WTC11 (cell line): ENCODE data around the gene PVALEF. TPM values are rescaled to one million over a fixed set of nuclear protein-coding genes. Genes with fewer than 3 reads are reported as not detected.

ENCODE experiments used
- ATAC-seq: fragments of 200-7000 bp; cut with Tn5 transposase; 2 replicates; pipeline ENCODE4 v1.10.0; 2021; ENCODE audit warnings: mild to moderate bottlenecking, moderate library complexity
- CTCF ChIA-PET: fragments of 300-600 bp; sonication (Branson Sonifier 250); formaldehyde crosslinking; loops from one replicate; lab custom pipeline; 2021; ENCODE audit warnings: antibody characterized with exemption; lab: Charles Lee
- POLR2A ChIA-PET: fragments of 350-600 bp; sonication (Branson Sonifier 250); formaldehyde crosslinking; loops from one replicate; lab custom pipeline; 2021; ENCODE audit warnings: antibody characterized with exemption; lab: Charles Lee
- DNase-seq: peaks from one replicate; pipeline ENCODE4 v3.0.0; 2021; ENCODE audit warnings: low spot score
- H3K27ac Mint-ChIP-seq: 2 replicates; pipeline ENCODE4 v1.8.0; 2021; ENCODE audit warnings: mixed read lengths
- H3K27me3 Mint-ChIP-seq: 2 replicates; pipeline ENCODE4 v1.8.0; 2021; ENCODE audit warnings: low read depth, mild to moderate bottlenecking, moderate library complexity, mixed read lengths
- H3K36me3 Mint-ChIP-seq: 2 replicates; pipeline ENCODE4 v1.8.0; 2021; ENCODE audit warnings: mixed read lengths
- H3K4me1 Mint-ChIP-seq: 2 replicates; pipeline ENCODE4 v1.8.0; 2022; ENCODE audit warnings: mixed read lengths
- H3K4me3 Mint-ChIP-seq: 2 replicates; pipeline ENCODE4 v1.8.0; 2021; ENCODE audit warnings: mild to moderate bottlenecking, moderate library complexity, mixed read lengths
- H3K9me3 Mint-ChIP-seq: 2 replicates; pipeline ENCODE4 v1.8.0; 2021; ENCODE audit warnings: mixed read lengths
- CBFB ChIP-seq: sonication (generic); formaldehyde crosslinking; IDR thresholded peaks from 2 replicates; pipeline ENCODE4 v1.8.1; 2022; ENCODE audit warnings: mild to moderate bottlenecking, low read depth, missing genetic modification reagents
- GABPB1 ChIP-seq: sonication (generic); formaldehyde crosslinking; IDR thresholded peaks from 2 replicates; pipeline ENCODE4 v1.8.1; 2023; ENCODE audit warnings: mild to moderate bottlenecking, missing genetic modification reagents
- HMGA2 ChIP-seq: fragments of 250-450 bp; sonication (Bioruptor Pico); IDR thresholded peaks from 2 replicates; pipeline ENCODE4 v1.4.0; 2021; ENCODE audit warnings: mild to moderate bottlenecking, moderate library complexity
- HMGXB4 ChIP-seq: sonication (generic); formaldehyde crosslinking; IDR thresholded peaks from 2 replicates; pipeline ENCODE4 v1.8.1; 2023; ENCODE audit warnings: mild to moderate bottlenecking, moderate library complexity, missing genetic modification reagents
- KAT7 ChIP-seq: sonication (generic); formaldehyde crosslinking; IDR thresholded peaks from 2 replicates; pipeline ENCODE4 v1.8.1; 2023; ENCODE audit warnings: missing genetic modification reagents, mild to moderate bottlenecking, borderline replicate concordance
- MXD4 ChIP-seq: fragments of 250-450 bp; sonication (Bioruptor Pico); IDR thresholded peaks from 2 replicates; pipeline ENCODE4 v1.8.0; 2021; ENCODE audit warnings: mild to moderate bottlenecking, moderate library complexity, borderline replicate concordance
- MYBL2 ChIP-seq: sonication (generic); formaldehyde crosslinking; IDR thresholded peaks from 2 replicates; pipeline ENCODE4 v1.8.1; 2023; ENCODE audit warnings: mild to moderate bottlenecking, moderate library complexity, missing genetic modification reagents
- NFATC4 ChIP-seq: fragments of 250-450 bp; sonication (Bioruptor Pico); IDR thresholded peaks from 2 replicates; pipeline ENCODE4 v1.9.0; 2021; ENCODE audit warnings: mild to moderate bottlenecking
- NFE2L1 ChIP-seq: sonication (generic); formaldehyde crosslinking; IDR thresholded peaks from 2 replicates; pipeline ENCODE4 v1.8.1; 2023; ENCODE audit warnings: missing genetic modification reagents
- NR2C2 ChIP-seq: sonication (generic); formaldehyde crosslinking; IDR thresholded peaks from 2 replicates; pipeline ENCODE4 v1.8.0; 2022; ENCODE audit warnings: mild to moderate bottlenecking, missing genetic modification reagents
- NR3C1 ChIP-seq: sonication (generic); formaldehyde crosslinking; conservative IDR thresholded peaks from 2 replicates; pipeline ENCODE4 v1.8.1; 2023; ENCODE audit warnings: low read depth, mild to moderate bottlenecking, missing genetic modification reagents
- OVOL2 ChIP-seq: fragments of 250-450 bp; sonication (Bioruptor Pico); IDR thresholded peaks from 2 replicates; pipeline ENCODE4 v1.9.0; 2021; ENCODE audit warnings: mild to moderate bottlenecking, borderline replicate concordance
- RELA ChIP-seq: sonication (generic); formaldehyde crosslinking; IDR thresholded peaks from 2 replicates; pipeline ENCODE4 v1.8.1; 2022; ENCODE audit warnings: missing genetic modification reagents, mild to moderate bottlenecking, borderline replicate concordance
- SMAD3 ChIP-seq: sonication (generic); formaldehyde crosslinking; IDR thresholded peaks from 2 replicates; pipeline ENCODE4 v1.8.0; 2022; ENCODE audit warnings: missing genetic modification reagents, mild to moderate bottlenecking, borderline replicate concordance
- TCF7 ChIP-seq: sonication (generic); formaldehyde crosslinking; IDR thresholded peaks from 2 replicates; pipeline ENCODE4 v1.8.0; 2022; ENCODE audit warnings: mild to moderate bottlenecking, low read depth, missing genetic modification reagents, moderate library complexity
- ZBTB21 ChIP-seq: sonication (generic); formaldehyde crosslinking; IDR thresholded peaks from 2 replicates; pipeline ENCODE4 v1.8.1; 2023; ENCODE audit warnings: mild to moderate bottlenecking, missing genetic modification reagents, borderline replicate concordance
- ZNF263 ChIP-seq: sonication (generic); formaldehyde crosslinking; IDR thresholded peaks from 2 replicates; pipeline ENCODE4 v1.8.1; 2022; ENCODE audit warnings: low read depth, mild to moderate bottlenecking, moderate library complexity, missing genetic modification reagents
- ZNF416 ChIP-seq: fragments of 250-450 bp; sonication (Bioruptor Pico); IDR thresholded peaks from 2 replicates; pipeline ENCODE4 v1.9.0; 2021; ENCODE audit warnings: mild to moderate bottlenecking, inconsistent platforms
- ZNF532 ChIP-seq: fragments of 250-450 bp; sonication (Bioruptor Pico); IDR thresholded peaks from 2 replicates; pipeline ENCODE4 v1.9.0; 2021; ENCODE audit warnings: mild to moderate bottlenecking, borderline replicate concordance
- ZNF671 ChIP-seq: fragments of 250-450 bp; sonication (Bioruptor Pico); IDR thresholded peaks from 2 replicates; pipeline ENCODE4 v1.8.0; 2021; ENCODE audit warnings: mild to moderate bottlenecking
- total RNA-seq: library from RNA; stranded (reverse); gene quantifications from 3 replicates; pipeline ENCODE4 v1.2.3, GENCODE V29; 2021
- TF ChIP-seq, protein P1 (sequence below): sonication (generic); formaldehyde crosslinking; IDR thresholded peaks from 2 replicates; pipeline ENCODE4 v1.8.1; 2023; ENCODE audit warnings: mild to moderate bottlenecking, missing genetic modification reagents
- TF ChIP-seq, protein P2 (sequence below): sonication (generic); formaldehyde crosslinking; IDR thresholded peaks from 2 replicates; pipeline ENCODE4 v1.8.0; 2022; ENCODE audit warnings: mild to moderate bottlenecking, missing genetic modification reagents

The PVALEF gene
- total RNA-seq, 1 experiment from 2014 or later: not detected

DNA sequence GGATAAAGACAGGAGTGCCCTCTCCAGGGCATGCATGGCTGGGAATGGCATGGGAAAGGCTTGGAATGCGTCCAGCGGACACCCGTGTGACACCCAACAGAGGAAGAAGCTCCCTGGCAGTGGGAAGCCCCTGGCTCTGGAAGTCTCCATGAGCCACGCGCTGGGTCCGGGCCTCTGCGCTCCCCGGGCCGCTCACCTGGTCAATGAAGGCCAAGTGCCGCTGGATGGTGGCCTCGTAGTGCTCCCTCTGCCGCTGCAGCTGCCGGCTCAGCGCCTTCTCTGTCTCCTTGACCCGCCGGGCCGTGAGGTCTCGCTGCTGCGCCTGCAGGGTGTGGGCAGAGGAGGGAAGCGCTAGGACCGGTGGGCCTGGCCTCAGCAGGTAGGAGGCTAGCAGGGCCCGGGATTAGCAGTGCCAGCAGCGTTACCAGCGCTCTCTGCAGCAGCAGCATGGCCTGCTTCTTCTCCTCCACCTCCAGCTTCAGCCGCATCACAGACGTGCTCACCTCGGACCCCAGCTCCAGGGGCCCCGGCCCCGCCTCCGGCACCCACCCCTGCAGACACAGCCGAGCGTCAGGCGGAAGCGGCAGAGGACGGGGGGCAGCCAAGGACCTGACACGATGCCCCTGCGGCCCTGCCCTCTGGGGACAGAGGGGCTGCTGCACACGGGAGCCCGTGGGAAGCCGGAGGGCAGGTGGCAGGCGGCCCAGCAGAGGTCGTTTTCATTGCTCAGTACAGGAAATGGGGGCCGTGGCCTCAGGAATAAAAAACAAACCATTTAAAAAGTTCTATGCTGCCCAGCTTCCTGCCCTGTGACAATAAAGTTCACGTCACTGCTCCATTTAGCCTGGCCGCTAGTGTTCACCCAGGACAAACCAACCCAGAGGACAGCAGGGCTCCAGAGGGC is 31.4 kb downstream of the PVALEF start (continued):
- TF ChIP-seq HMGXB4 (CRISPR knock-in tag) (no peak), ZBTB21 (CRISPR knock-in tag) (no peak)
- TF ChIP-seq, all 79 proteins: peak for 0

GRCh38 chr17:81197409-81197795 is 32.1 kb downstream of the PVALEF start:
- TF ChIP-seq NFATC4 (CRISPR knock-in tag) (no peak), ZNF263 (CRISPR knock-in tag) (no peak), ZNF416 (CRISPR knock-in tag) (no peak), MXD4 (CRISPR knock-in tag) (no peak)
- ChIA-PET POLR2A (no interaction called here), CTCF (interaction anchor here (0.8 kb wide), 1 partner anchor 76 kb away, joined by 3 read pairs; no protein-coding TSS in a partner anchor)
- DNase-seq (no peak), ATAC-seq (no peak)
- Mint-ChIP-seq H3K4me1 (no peaks in the 10 kb centered on the region), H3K27ac (no peak overlapping the region), H3K4me3 (no peak overlapping the region), H3K27me3 (no peaks in the 10 kb centered on the region), H3K36me3 (peaks cover 2% of the 10 kb centered on the region; the same call in 1 of the 2 replicates), H3K9me3 (no peaks in the 10 kb centered on the region)

- TF ChIP-seq OVOL2: no peak
- TF ChIP-seq NFE2L1 (CRISPR knock-in tag): no peak
- TF ChIP-seq, protein P1, sequence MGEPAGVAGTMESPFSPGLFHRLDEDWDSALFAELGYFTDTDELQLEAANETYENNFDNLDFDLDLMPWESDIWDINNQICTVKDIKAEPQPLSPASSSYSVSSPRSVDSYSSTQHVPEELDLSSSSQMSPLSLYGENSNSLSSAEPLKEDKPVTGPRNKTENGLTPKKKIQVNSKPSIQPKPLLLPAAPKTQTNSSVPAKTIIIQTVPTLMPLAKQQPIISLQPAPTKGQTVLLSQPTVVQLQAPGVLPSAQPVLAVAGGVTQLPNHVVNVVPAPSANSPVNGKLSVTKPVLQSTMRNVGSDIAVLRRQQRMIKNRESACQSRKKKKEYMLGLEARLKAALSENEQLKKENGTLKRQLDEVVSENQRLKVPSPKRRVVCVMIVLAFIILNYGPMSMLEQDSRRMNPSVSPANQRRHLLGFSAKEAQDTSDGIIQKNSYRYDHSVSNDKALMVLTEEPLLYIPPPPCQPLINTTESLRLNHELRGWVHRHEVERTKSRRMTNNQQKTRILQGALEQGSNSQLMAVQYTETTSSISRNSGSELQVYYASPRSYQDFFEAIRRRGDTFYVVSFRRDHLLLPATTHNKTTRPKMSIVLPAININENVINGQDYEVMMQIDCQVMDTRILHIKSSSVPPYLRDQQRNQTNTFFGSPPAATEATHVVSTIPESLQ (CRISPR knock-in tag): no peak
- no peak for TF ChIP-seq RELA
- TF ChIP-seq, protein P2, sequence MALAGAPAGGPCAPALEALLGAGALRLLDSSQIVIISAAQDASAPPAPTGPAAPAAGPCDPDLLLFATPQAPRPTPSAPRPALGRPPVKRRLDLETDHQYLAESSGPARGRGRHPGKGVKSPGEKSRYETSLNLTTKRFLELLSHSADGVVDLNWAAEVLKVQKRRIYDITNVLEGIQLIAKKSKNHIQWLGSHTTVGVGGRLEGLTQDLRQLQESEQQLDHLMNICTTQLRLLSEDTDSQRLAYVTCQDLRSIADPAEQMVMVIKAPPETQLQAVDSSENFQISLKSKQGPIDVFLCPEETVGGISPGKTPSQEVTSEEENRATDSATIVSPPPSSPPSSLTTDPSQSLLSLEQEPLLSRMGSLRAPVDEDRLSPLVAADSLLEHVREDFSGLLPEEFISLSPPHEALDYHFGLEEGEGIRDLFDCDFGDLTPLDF (CRISPR knock-in tag): no peak
- no peak for TF ChIP-seq NR3C1 (CRISPR knock-in tag)
- TF ChIP-seq SMAD3 (CRISPR knock-in tag): no peak
- no peak for TF ChIP-seq ZNF671 (CRISPR knock-in tag)
- no peak for TF ChIP-seq GABPB1 (CRISPR knock-in tag)
- TF ChIP-seq KAT7 (CRISPR knock-in tag): no peak
- TF ChIP-seq HMGA2: no peak
- TF ChIP-seq ZBTB21 (CRISPR knock-in tag): no peak
- TF ChIP-seq CBFB (CRISPR knock-in tag): no peak
- no peak for TF ChIP-seq NR2C2 (CRISPR knock-in tag)
- TF ChIP-seq MYBL2 (CRISPR knock-in tag): no peak
- no peak for TF ChIP-seq ZNF532 (CRISPR knock-in tag)
- no peak for TF ChIP-seq TCF7 (CRISPR knock-in tag)
- TF ChIP-seq, all 79 proteins: peak for 0
- Mint-ChIP-seq H3K4me1 (no peaks in the 10 kb centered on the region), H3K27me3 (no peaks in the 10 kb centered on the region), H3K4me3 (no peak overlapping the region), H3K36me3 (peaks cover 2% of the 10 kb centered on the region; the same call in 1 of the 2 replicates), H3K27ac (no peak overlapping the region), H3K9me3 (no peaks in the 10 kb centered on the region)
- POLR2A ChIA-PET: no interaction called here
- CTCF ChIA-PET: interaction anchor here (0.8 to 1.7 kb wide), 3 partner anchors 55 to 174 kb away, joined by 3 to 4 read pairs (median 3); no protein-coding TSS in a partner anchor
- DNase-seq: no peak
- no peak for ATAC-seq
Measured at GRCh38 chr17:81197831-81198490, 32.7 kb downstream of the PVALEF start.
